Body of pancreas (tissue), 4 donors: Measurements from ENCODE around the gene MAN2A2.
"Not testable (repeated sequence)": the region's sequence is repeated elsewhere in the genome, so short reads cannot be mapped to it uniquely, and the experiment has no call there.

ENCODE experiments used
- CTCF ChIP-seq, 7 experiments: fragments of 450-650 bp in 4 of 7; fragments of 200-600 bp in 3 of 7; sonication (generic) in 3 of 7; IDR thresholded peaks; one replicate each; pipeline ENCODE4 v1.5.1; 2016 to 2019; ENCODE audit warnings: antibody characterized with exemption in 7 of 7
- POLR2A ChIP-seq, 3 donors: fragments of 450-650 bp; IDR thresholded peaks; one replicate each; pipeline ENCODE4 v1.6.1; 2016; ENCODE audit warnings: antibody characterized with exemption in 3 of 3, mild to moderate bottlenecking in 2 of 3

GRCh38 chr15:90874986-90875385 lies 28.1 kb upstream of the MAN2A2 start:
- not testable (repeated sequence) for TF ChIP-seq CTCF, POLR2A (IDR thresholded peaks at IDR 0.05)
